Measurements from ENCODE around the gene PPP1R14D. TPM values are rescaled to one million over a fixed set of nuclear protein-coding genes. Genes with fewer than 3 reads are reported as not detected.

The PPP1R14D gene
- polyA plus RNA-seq, 3 donors, result not detected

GRCh38 chr15:40850576-40851112, 22.1 kb upstream of the PPP1R14D start:
- Histone ChIP-seq H3K79me2 (ENCODE audit: insufficient read depth, low read length) (peaks cover 8% of the 10 kb centered on the region), H3K4me3 (replicated peaks in 1 of 3; ENCODE audit: low read depth in 2 of 3, low read length in 3 of 3) (no peak overlapping the region), H4K20me1 (ENCODE audit: insufficient read depth, low read length) (peaks cover 15% of the 10 kb centered on the region), H3K4me1 (ENCODE audit: control insufficient read depth in 1 of 2, insufficient read depth in 2 of 2, low read length in 2 of 2) (peaks cover 27 to 29% of the 10 kb centered on the region in 2 donors), H2AFZ (ENCODE audit: insufficient read depth, low read depth, low read length, poor library complexity, severe bottlenecking) (no peak overlapping the region), H3K4me2 (replicated peaks; ENCODE audit: extremely low read depth, low read length, poor library complexity, severe bottlenecking) (no peak overlapping the region), H3K27ac (ENCODE audit: low read depth in 1 of 2, low read length in 2 of 2) (no peak overlapping the region), H3K9me3 (replicated peaks in 1 of 2; ENCODE audit: control insufficient read depth in 1 of 2, insufficient read depth in 1 of 2, low read length in 2 of 2) (no peaks in the 10 kb centered on the region), H3K27me3 (ENCODE audit: control insufficient read depth in 2 of 2, insufficient read depth in 2 of 2, low read length in 2 of 2) (no peaks in the 10 kb centered on the region), H3K36me3 (replicated peaks in 1 of 2; ENCODE audit: control insufficient read depth in 1 of 2, insufficient read depth in 2 of 2, low read length in 2 of 2) (peaks cover 35 to 43% of the 10 kb centered on the region in 2 donors), H3K9ac (ENCODE audit: insufficient read depth, low read length, poor library complexity, severe bottlenecking) (no peak overlapping the region)
- no peaks in the 10 kb centered on the region for H3K9me3 Mint-ChIP-seq
- 100% methylated on average over 4 of the region's 8 CpGs for WGBS (ENCODE audit: insufficient coverage)
- peaks cover 44 to 58% of the 10 kb centered on the region in 2 donors for H3K36me3 Mint-ChIP-seq
- peak overlapping the region in 2 of 7 donors; percentile 17 to 57 for H3K27ac Mint-ChIP-seq
- intact Hi-C loops (cut with micrococcal nuclease), result no loop called here
- TF ChIP-seq CTCF (IDR thresholded peaks at IDR 0.05), result no peak
- H3K4me1 Mint-ChIP-seq, result peaks cover 27% of the 10 kb centered on the region
- no peak overlapping the region for H3K4me3 Mint-ChIP-seq
- peaks cover 2 to 5% (median 3%) of the 10 kb centered on the region in 3 donors for H3K27me3 Mint-ChIP-seq (ENCODE audit: low read depth in 3 of 3)
- DNase-seq, result no peak

- peaks cover 8% of the 10 kb centered on the region for H3K79me2 ChIP-seq (ENCODE audit: insufficient read depth, low read length)
- WGBS (ENCODE audit: insufficient coverage), result 42% methylated on average over 2 of the region's 7 CpGs
- peak; percentile 86 to 91 (median 86) for DNase-seq
Observed at GRCh38 chr15:40847223-40847961, 18.9 kb upstream of the PPP1R14D start.

More at GRCh38 chr15:40847223-40847961, 18.9 kb upstream of the PPP1R14D start:
- H3K36me3 Mint-ChIP-seq, result peaks cover 26 to 31% of the 10 kb centered on the region in 2 donors
- H3K9me3 Mint-ChIP-seq, result peaks cover 0 to 6% (median 2%) of the 10 kb centered on the region in 7 donors
- Histone ChIP-seq H3K4me3 (replicated peaks in 1 of 3; ENCODE audit: low read depth in 2 of 3, low read length in 3 of 3) (peak overlapping the region in 2 of 3 experiments; percentile 23 to 94), H4K20me1 (ENCODE audit: insufficient read depth, low read length) (peaks cover 8% of the 10 kb centered on the region), H3K27me3 (ENCODE audit: control insufficient read depth in 2 of 2, insufficient read depth in 2 of 2, low read length in 2 of 2) (peaks cover 6 to 10% of the 10 kb centered on the region in 2 donors), H3K4me1 (ENCODE audit: control insufficient read depth in 1 of 2, insufficient read depth in 2 of 2, low read length in 2 of 2) (peaks cover 40 to 51% of the 10 kb centered on the region in 2 donors), H3K9ac (ENCODE audit: insufficient read depth, low read length, poor library complexity, severe bottlenecking) (peak overlapping the region; percentile 48), H2AFZ (ENCODE audit: insufficient read depth, low read depth, low read length, poor library complexity, severe bottlenecking) (peak overlapping the region; percentile 69), H3K4me2 (replicated peaks; ENCODE audit: extremely low read depth, low read length, poor library complexity, severe bottlenecking) (peak overlapping the region; percentile 99), H3K9me3 (replicated peaks in 1 of 2; ENCODE audit: control insufficient read depth in 1 of 2, insufficient read depth in 1 of 2, low read length in 2 of 2) (peaks cover 0 to 2% of the 10 kb centered on the region in 2 donors), H3K36me3 (replicated peaks in 1 of 2; ENCODE audit: control insufficient read depth in 1 of 2, insufficient read depth in 2 of 2, low read length in 2 of 2) (peaks cover 7 to 11% of the 10 kb centered on the region in 2 donors), H3K27ac (ENCODE audit: low read depth in 1 of 2, low read length in 2 of 2) (peak overlapping the region; percentile 77 to 83)
- intact Hi-C loops (cut with micrococcal nuclease), result no loop called here
- H3K27me3 Mint-ChIP-seq (ENCODE audit: low read depth in 3 of 3), result peaks cover 12 to 28% (median 18%) of the 10 kb centered on the region in 3 donors
- peaks cover 40% of the 10 kb centered on the region for H3K4me1 Mint-ChIP-seq
- peak overlapping the region; percentile 83 to 96 (median 94) for H3K27ac Mint-ChIP-seq
- TF ChIP-seq CTCF (IDR thresholded peaks at IDR 0.05), result no peak
- peak overlapping the region; percentile 70 to 99 for H3K4me3 Mint-ChIP-seq
